Measurements from ENCODE around the gene SUMO2. TPM values are rescaled to one million over a fixed set of nuclear protein-coding genes. Genes with fewer than 3 reads are reported as not detected.
A peak's percentile ranks its signal among the peaks of the same experiment; 100 is the strongest.

The SUMO2 gene
- total and polyA plus RNA-seq, 10 of the 15 experiments (the other 5 are each of a cell fraction or from before 2014, with no cell fraction given) = 163 to 803 (median 555) TPM

DNA sequence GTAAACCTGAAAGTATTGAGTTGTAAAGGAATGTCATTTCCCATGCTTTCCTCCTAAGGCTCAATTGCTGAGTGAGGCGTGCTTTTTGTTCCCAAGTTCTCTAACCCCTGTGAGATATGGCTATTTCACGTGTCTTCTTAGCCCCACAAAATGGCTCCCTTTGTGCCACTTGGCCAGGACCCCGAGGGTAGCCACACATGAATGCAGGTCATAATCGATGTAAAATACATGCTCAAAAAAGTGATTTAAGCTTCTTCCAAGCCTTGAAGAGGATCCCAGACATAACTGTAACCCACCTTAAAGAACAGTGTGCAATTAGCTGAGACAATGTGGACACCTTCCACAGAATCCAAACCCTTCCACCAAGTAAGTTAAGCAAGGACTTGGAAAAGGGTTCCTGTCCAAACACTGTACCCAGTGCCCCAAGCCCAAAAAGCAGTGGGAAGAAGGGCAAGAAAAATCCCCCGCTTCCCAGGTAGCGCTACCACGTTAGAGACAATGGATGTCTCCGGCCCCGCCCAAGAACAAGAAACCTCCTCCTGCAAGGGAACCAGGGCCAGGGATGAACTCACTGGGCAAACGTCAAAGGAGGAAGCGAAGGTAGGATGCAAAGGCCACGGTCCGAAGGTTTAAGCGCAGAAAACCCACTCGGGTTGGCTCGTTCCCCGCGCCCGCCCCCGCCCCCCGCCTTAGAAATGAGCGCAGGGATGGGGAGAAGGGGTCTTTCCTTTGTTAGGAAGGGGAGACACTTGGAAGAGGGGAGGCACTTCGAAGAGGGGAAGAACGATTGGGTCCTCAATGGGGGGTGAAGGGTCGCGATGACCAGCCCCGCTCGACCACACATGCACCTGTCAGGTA lies 29.6 kb downstream of the SUMO2 start (continued):
- TF ChIP-seq FOXK2 (IDR thresholded peaks at IDR 0.05) (no peak), PML (IDR thresholded peaks at IDR 0.05; ENCODE audit: low read length) (no peak), ZSCAN29 (IDR thresholded peaks at IDR 0.05) (no peak), MXI1 (IDR thresholded peaks at IDR 0.05; ENCODE audit: low read depth, low read length) (no peak), NFYB (IDR thresholded peaks at IDR 0.05; ENCODE audit: insufficient read depth, low read depth, low read length) (no peak), WRNIP1 (IDR thresholded peaks at IDR 0.05; ENCODE audit: borderline replicate concordance, low read depth, low read length) (no peak), KDM1A (IDR thresholded peaks at IDR 0.05; ENCODE audit: borderline replicate concordance) (no peak), IKZF2 (IDR thresholded peaks at IDR 0.05) (no peak), EZH2 (IDR thresholded peaks at IDR 0.05; ENCODE audit: borderline replicate concordance, control insufficient read depth, low read depth, low read length) (no peak), ASH2L (IDR thresholded peaks at IDR 0.05; ENCODE audit: borderline replicate concordance, low read depth) (no peak), STAT1 (conservative IDR thresholded peaks at IDR 0.05) (no peak), IKZF1 (conservative IDR thresholded peaks at IDR 0.05) (no peak), EGR1 (IDR thresholded peaks at IDR 0.05; ENCODE audit: borderline replicate concordance in 1 of 2, low read depth in 2 of 2, low read length in 2 of 2) (0 out of 3 replicates have a peak, but pooled peaks of 1 of the 2 experiments have one; percentile 4), ETV6 (conservative IDR thresholded peaks at IDR 0.05 in 1 of 2, IDR thresholded peaks at IDR 0.05 in 1 of 2; ENCODE audit: borderline replicate concordance in 1 of 2, low read depth in 1 of 2) (no peak), BHLHE40 (IDR thresholded peaks at IDR 0.05; ENCODE audit: borderline replicate concordance in 1 of 2, low read depth in 2 of 2, low read length in 1 of 2) (peak in 1 of 2 experiments; percentile 23; a peak in 1 of 4 replicates), POLR2AphosphoS2 (IDR thresholded peaks at IDR 0.05; ENCODE audit: low read depth, low read length) (no peak), FOS (IDR thresholded peaks at IDR 0.05; ENCODE audit: borderline replicate concordance, extremely low read depth, insufficient read length) (no peak), BCL11A (IDR thresholded peaks at IDR 0.05; ENCODE audit: low read depth, low read length) (no peak), SIN3A (IDR thresholded peaks at IDR 0.05; ENCODE audit: low read depth, low read length) (no peak), NFYA (IDR thresholded peaks at IDR 0.05; ENCODE audit: borderline replicate concordance, low read depth, low read length) (no peak), SMAD5 (IDR thresholded peaks at IDR 0.05; ENCODE audit: low read depth) (no peak)
- TF ChIP-seq, protein P1, sequence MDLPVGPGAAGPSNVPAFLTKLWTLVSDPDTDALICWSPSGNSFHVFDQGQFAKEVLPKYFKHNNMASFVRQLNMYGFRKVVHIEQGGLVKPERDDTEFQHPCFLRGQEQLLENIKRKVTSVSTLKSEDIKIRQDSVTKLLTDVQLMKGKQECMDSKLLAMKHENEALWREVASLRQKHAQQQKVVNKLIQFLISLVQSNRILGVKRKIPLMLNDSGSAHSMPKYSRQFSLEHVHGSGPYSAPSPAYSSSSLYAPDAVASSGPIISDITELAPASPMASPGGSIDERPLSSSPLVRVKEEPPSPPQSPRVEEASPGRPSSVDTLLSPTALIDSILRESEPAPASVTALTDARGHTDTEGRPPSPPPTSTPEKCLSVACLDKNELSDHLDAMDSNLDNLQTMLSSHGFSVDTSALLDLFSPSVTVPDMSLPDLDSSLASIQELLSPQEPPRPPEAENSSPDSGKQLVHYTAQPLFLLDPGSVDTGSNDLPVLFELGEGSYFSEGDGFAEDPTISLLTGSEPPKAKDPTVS (IDR thresholded peaks at IDR 0.05; ENCODE audit: low read depth, low read length) = no peak
- TF ChIP-seq, protein P2, sequence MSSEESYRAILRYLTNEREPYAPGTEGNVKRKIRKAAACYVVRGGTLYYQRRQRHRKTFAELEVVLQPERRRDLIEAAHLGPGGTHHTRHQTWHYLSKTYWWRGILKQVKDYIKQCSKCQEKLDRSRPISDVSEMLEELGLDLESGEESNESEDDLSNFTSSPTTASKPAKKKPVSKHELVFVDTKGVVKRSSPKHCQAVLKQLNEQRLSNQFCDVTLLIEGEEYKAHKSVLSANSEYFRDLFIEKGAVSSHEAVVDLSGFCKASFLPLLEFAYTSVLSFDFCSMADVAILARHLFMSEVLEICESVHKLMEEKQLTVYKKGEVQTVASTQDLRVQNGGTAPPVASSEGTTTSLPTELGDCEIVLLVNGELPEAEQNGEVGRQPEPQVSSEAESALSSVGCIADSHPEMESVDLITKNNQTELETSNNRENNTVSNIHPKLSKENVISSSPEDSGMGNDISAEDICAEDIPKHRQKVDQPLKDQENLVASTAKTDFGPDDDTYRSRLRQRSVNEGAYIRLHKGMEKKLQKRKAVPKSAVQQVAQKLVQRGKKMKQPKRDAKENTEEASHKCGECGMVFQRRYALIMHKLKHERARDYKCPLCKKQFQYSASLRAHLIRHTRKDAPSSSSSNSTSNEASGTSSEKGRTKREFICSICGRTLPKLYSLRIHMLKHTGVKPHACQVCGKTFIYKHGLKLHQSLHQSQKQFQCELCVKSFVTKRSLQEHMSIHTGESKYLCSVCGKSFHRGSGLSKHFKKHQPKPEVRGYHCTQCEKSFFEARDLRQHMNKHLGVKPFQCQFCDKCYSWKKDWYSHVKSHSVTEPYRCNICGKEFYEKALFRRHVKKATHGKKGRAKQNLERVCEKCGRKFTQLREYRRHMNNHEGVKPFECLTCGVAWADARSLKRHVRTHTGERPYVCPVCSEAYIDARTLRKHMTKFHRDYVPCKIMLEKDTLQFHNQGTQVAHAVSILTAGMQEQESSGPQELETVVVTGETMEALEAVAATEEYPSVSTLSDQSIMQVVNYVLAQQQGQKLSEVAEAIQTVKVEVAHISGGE (CRISPR knock-in tag; IDR thresholded peaks at IDR 0.05) = no peak
